ENCODE data around the gene DDX52. TPM values are rescaled to one million over a fixed set of nuclear protein-coding genes. Genes with fewer than 3 reads are reported as not detected.

Gene DDX52
- total and polyA plus RNA-seq, 2 of the 13 experiments (the other 11 are each of a cell fraction or from before 2014, with no cell fraction given), result 8.9 to 36.1 TPM

GRCh38 chr17:37605813-37606505 lies 37.3 kb downstream of the DDX52 start:
- in situ Hi-C loops (cut with HindIII; ENCODE audit: extremely low pct_ligation_motif_present, low pct_unique_long_range_greater_than_20kb) (no loop called here), intact Hi-C loops (cut with micrococcal nuclease; ENCODE audit: unreplicated experiment) (no loop called here)
- Histone ChIP-seq H3K79me2 (ENCODE audit: insufficient read depth, low read length) (peaks cover 29% of the 10 kb centered on the region), H3K9ac (ENCODE audit: insufficient read depth, low read depth, low read length) (no peak overlapping the region), H4K20me1 (ENCODE audit: insufficient read depth, low read length) (no peaks in the 10 kb centered on the region; the same call in 1 of the 2 replicates), H3K27me3 (ENCODE audit: control insufficient read depth in 1 of 2, insufficient read depth in 2 of 2, low read length in 2 of 2) (no peaks in the 10 kb centered on the region), H3K9me3 (ENCODE audit: low read length) (no peaks in the 10 kb centered on the region), H3K4me1 (ENCODE audit: insufficient read depth, low read length) (peaks cover 28% of the 10 kb centered on the region), H3K36me3 (replicated peaks in 1 of 2; ENCODE audit: control insufficient read depth in 1 of 2, insufficient read depth in 2 of 2, low read length in 2 of 2) (no peaks in the 10 kb centered on the region), H3K27ac (ENCODE audit: extremely low read length, insufficient read depth, low read length) (no peak overlapping the region), H2AFZ (ENCODE audit: low read length) (no peak overlapping the region), H3K4me2 (ENCODE audit: low read depth, low read length) (no peak overlapping the region; the same call in 1 of the 2 replicates), H3K4me3 (replicated peaks in 1 of 3; ENCODE audit: insufficient read depth in 1 of 3, low read depth in 2 of 3, low read length in 3 of 3) (no peak overlapping the region)
- no peak for FAIRE-seq
- WGBS (ENCODE audit: low lambda C conversion rate), result 94% methylated on average over 7 of the region's 7 CpGs
- no peak for DNase-seq (ENCODE audit: low spot score)
- ATAC-seq, result no peak
- ChIA-PET CTCF (ENCODE audit: low intra/inter-chr PET ratio, low total read pairs) (no interaction called here), POLR2A (no interaction called here)
- no peak for TF ChIP-seq RXRA (CRISPR knock-in tag; IDR thresholded peaks at IDR 0.05)
- TF ChIP-seq ZNF460 (CRISPR knock-in tag; IDR thresholded peaks at IDR 0.05; ENCODE audit: borderline replicate concordance), result no peak
- TF ChIP-seq, protein P1, sequence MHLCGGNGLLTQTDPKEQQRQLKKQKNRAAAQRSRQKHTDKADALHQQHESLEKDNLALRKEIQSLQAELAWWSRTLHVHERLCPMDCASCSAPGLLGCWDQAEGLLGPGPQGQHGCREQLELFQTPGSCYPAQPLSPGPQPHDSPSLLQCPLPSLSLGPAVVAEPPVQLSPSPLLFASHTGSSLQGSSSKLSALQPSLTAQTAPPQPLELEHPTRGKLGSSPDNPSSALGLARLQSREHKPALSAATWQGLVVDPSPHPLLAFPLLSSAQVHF (CRISPR knock-in tag; IDR thresholded peaks at IDR 0.05), result no peak
- TF ChIP-seq ZSCAN21 (CRISPR knock-in tag; IDR thresholded peaks at IDR 0.05; ENCODE audit: borderline replicate concordance), result no peak
- TF ChIP-seq RBFOX2 (IDR thresholded peaks at IDR 0.05; ENCODE audit: low read depth, low read length), result 0 out of 2 replicates have a peak, but pooled peaks have one; percentile 18
- TF ChIP-seq, protein P2, sequence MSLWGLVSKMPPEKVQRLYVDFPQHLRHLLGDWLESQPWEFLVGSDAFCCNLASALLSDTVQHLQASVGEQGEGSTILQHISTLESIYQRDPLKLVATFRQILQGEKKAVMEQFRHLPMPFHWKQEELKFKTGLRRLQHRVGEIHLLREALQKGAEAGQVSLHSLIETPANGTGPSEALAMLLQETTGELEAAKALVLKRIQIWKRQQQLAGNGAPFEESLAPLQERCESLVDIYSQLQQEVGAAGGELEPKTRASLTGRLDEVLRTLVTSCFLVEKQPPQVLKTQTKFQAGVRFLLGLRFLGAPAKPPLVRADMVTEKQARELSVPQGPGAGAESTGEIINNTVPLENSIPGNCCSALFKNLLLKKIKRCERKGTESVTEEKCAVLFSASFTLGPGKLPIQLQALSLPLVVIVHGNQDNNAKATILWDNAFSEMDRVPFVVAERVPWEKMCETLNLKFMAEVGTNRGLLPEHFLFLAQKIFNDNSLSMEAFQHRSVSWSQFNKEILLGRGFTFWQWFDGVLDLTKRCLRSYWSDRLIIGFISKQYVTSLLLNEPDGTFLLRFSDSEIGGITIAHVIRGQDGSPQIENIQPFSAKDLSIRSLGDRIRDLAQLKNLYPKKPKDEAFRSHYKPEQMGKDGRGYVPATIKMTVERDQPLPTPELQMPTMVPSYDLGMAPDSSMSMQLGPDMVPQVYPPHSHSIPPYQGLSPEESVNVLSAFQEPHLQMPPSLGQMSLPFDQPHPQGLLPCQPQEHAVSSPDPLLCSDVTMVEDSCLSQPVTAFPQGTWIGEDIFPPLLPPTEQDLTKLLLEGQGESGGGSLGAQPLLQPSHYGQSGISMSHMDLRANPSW (CRISPR knock-in tag; IDR thresholded peaks at IDR 0.05; ENCODE audit: borderline replicate concordance), result no peak
- no peak for TF ChIP-seq KAT2B (IDR thresholded peaks at IDR 0.05; ENCODE audit: borderline replicate concordance, low read depth, low read length)
- no peak for TF ChIP-seq TARDBP (CRISPR knock-in tag; IDR thresholded peaks at IDR 0.05)
- TF ChIP-seq, protein P3, sequence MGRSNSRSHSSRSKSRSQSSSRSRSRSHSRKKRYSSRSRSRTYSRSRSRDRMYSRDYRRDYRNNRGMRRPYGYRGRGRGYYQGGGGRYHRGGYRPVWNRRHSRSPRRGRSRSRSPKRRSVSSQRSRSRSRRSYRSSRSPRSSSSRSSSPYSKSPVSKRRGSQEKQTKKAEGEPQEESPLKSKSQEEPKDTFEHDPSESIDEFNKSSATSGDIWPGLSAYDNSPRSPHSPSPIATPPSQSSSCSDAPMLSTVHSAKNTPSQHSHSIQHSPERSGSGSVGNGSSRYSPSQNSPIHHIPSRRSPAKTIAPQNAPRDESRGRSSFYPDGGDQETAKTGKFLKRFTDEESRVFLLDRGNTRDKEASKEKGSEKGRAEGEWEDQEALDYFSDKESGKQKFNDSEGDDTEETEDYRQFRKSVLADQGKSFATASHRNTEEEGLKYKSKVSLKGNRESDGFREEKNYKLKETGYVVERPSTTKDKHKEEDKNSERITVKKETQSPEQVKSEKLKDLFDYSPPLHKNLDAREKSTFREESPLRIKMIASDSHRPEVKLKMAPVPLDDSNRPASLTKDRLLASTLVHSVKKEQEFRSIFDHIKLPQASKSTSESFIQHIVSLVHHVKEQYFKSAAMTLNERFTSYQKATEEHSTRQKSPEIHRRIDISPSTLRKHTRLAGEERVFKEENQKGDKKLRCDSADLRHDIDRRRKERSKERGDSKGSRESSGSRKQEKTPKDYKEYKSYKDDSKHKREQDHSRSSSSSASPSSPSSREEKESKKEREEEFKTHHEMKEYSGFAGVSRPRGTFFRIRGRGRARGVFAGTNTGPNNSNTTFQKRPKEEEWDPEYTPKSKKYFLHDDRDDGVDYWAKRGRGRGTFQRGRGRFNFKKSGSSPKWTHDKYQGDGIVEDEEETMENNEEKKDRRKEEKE (IDR thresholded peaks at IDR 0.05), result no peak
- TF ChIP-seq CEBPB (IDR thresholded peaks at IDR 0.05; ENCODE audit: borderline replicate concordance, low read depth, low read length), result peak; percentile 90
- no peak for TF ChIP-seq ZNF546 (CRISPR knock-in tag; conservative IDR thresholded peaks at IDR 0.05)
- no peak for TF ChIP-seq FOXK2 (IDR thresholded peaks at IDR 0.05)
- no peak for TF ChIP-seq ZNF552 (CRISPR knock-in tag; IDR thresholded peaks at IDR 0.05; ENCODE audit: borderline replicate concordance)
- no peak for TF ChIP-seq ZSCAN31 (CRISPR knock-in tag; IDR thresholded peaks at IDR 0.05; ENCODE audit: low read depth)
- no peak for TF ChIP-seq ZC3H13 (CRISPR knock-in tag; IDR thresholded peaks at IDR 0.05)
- no peak for TF ChIP-seq ISX (CRISPR knock-in tag; conservative IDR thresholded peaks at IDR 0.05)
- TF ChIP-seq ZNF256 (CRISPR knock-in tag; conservative IDR thresholded peaks at IDR 0.05), result no peak
- no peak for TF ChIP-seq ERF (CRISPR knock-in tag; IDR thresholded peaks at IDR 0.05)
- no TSS peak for BruUV-seq (replicated peaks)

All from HepG2 (cell line).